ENCODE measurements around the gene SMIM35. TPM values are rescaled to one million over a fixed set of nuclear protein-coding genes. Genes with fewer than 3 reads are reported as not detected.

SMIM35 gene
- total RNA-seq, 1 experiment from 2014 or later: not detected

GRCh38 chr11:117961896-117962295, 124.9 kb downstream of the SMIM35 start:
- Histone ChIP-seq H3K27ac (no peak overlapping the region), H3K27me3 (ENCODE audit: insufficient read depth, low read depth) (peaks cover 23% of the 10 kb centered on the region), H3K4me2 (no peak overlapping the region), H3K36me3 (ENCODE audit: low read depth) (no peaks in the 10 kb centered on the region), H3K79me2 (ENCODE audit: low read depth) (no peaks in the 10 kb centered on the region), H3K4me3 (no peak overlapping the region), H3F3A (ENCODE audit: insufficient read depth, low read depth) (no peaks in the 10 kb centered on the region), H2AFZ (no peak overlapping the region), H4K20me1 (ENCODE audit: insufficient read depth) (no peaks in the 10 kb centered on the region), H3K9me3 (ENCODE audit: insufficient read depth, low read depth) (no peaks in the 10 kb centered on the region), H3K9me2 (ENCODE audit: insufficient read depth) (no peaks in the 10 kb centered on the region), H3K4me1 (replicated peaks; ENCODE audit: insufficient read depth) (no peaks in the 10 kb centered on the region)
- intact Hi-C loops (cut with micrococcal nuclease; ENCODE audit: unreplicated experiment): no loop called here
- POLR2A ChIA-PET (ENCODE audit: unreplicated experiment): no interaction called here
- CTCF ChIA-PET: no interaction called here
- no peak for DNase-seq
- no TSS peak for BruUV-seq (replicated peaks)
- TF ChIP-seq EZH2 (IDR thresholded peaks at IDR 0.05; ENCODE audit: low read depth): no peak
- no peak for TF ChIP-seq CTCF (conservative IDR thresholded peaks at IDR 0.05)

GRCh38 chr11:117960406-117960805, 126.4 kb downstream of the SMIM35 start:
- TF ChIP-seq EZH2 (IDR thresholded peaks at IDR 0.05; ENCODE audit: low read depth): no peak
- TF ChIP-seq CTCF (conservative IDR thresholded peaks at IDR 0.05): no peak
- no peak for DNase-seq
- Histone ChIP-seq H2AFZ (no peak overlapping the region), H3K4me1 (replicated peaks; ENCODE audit: insufficient read depth) (no peaks in the 10 kb centered on the region), H3K27ac (no peak overlapping the region), H3K27me3 (ENCODE audit: insufficient read depth, low read depth) (peaks cover 27% of the 10 kb centered on the region), H4K20me1 (ENCODE audit: insufficient read depth) (no peaks in the 10 kb centered on the region), H3K36me3 (ENCODE audit: low read depth) (no peaks in the 10 kb centered on the region), H3K4me2 (no peak overlapping the region), H3K9me3 (ENCODE audit: insufficient read depth, low read depth) (no peaks in the 10 kb centered on the region), H3K4me3 (no peak overlapping the region), H3K79me2 (ENCODE audit: low read depth) (no peaks in the 10 kb centered on the region), H3K9me2 (ENCODE audit: insufficient read depth) (no peaks in the 10 kb centered on the region; the same call in 1 of the 2 replicates), H3F3A (ENCODE audit: insufficient read depth, low read depth) (no peaks in the 10 kb centered on the region)
- no TSS peak for BruUV-seq (replicated peaks)
- intact Hi-C loops (cut with micrococcal nuclease; ENCODE audit: unreplicated experiment): no loop called here
- ChIA-PET CTCF (no interaction called here), POLR2A (ENCODE audit: unreplicated experiment) (no interaction called here)

GRCh38 chr11:117959438-117960149, 127.2 kb downstream of the SMIM35 start:
- no TSS peak for BruUV-seq (replicated peaks)
- intact Hi-C loops (cut with micrococcal nuclease; ENCODE audit: unreplicated experiment): no loop called here
- no peaks in the 10 kb centered on the region for H3F3A ChIP-seq (ENCODE audit: insufficient read depth, low read depth)
- no peaks in the 10 kb centered on the region for H3K4me1 ChIP-seq (replicated peaks; ENCODE audit: insufficient read depth)
- no peak for TF ChIP-seq EZH2 (IDR thresholded peaks at IDR 0.05; ENCODE audit: low read depth)
- TF ChIP-seq CTCF (conservative IDR thresholded peaks at IDR 0.05): no peak
- no peak for DNase-seq
- H3K27ac ChIP-seq: no peak overlapping the region
- ChIA-PET POLR2A (ENCODE audit: unreplicated experiment) (no interaction called here), CTCF (no interaction called here)
- no peaks in the 10 kb centered on the region for H3K79me2 ChIP-seq (ENCODE audit: low read depth)
- H3K36me3 ChIP-seq (ENCODE audit: low read depth): no peaks in the 10 kb centered on the region
- H3K9me2 ChIP-seq (ENCODE audit: insufficient read depth): no peaks in the 10 kb centered on the region; the same call in 1 of the 2 replicates
- H2AFZ ChIP-seq: no peak overlapping the region
- H3K27me3 ChIP-seq (ENCODE audit: insufficient read depth, low read depth): peaks cover 33% of the 10 kb centered on the region
- no peak overlapping the region for H3K4me3 ChIP-seq
- no peaks in the 10 kb centered on the region for H3K9me3 ChIP-seq (ENCODE audit: insufficient read depth, low read depth)
- H3K4me2 ChIP-seq: no peak overlapping the region
- no peaks in the 10 kb centered on the region for H4K20me1 ChIP-seq (ENCODE audit: insufficient read depth)

All from PC-9 (cell line).